NCI-H2227 (cell line): ENCODE results near the gene LEAP2.

Experiments used
- DNase-seq: peaks from one replicate; lab custom pipeline; 2025; ENCODE audit not compliant: unreplicated experiment; lab: John Stamatoyannopoulos, UW

The LEAP2 gene

GRCh38 chr5:132873119-132873929 is at the start of gene LEAP2:
Gene LEAP2, plus strand, starts transcription at chr5:132873668. Its CDS starts 27 bp downstream, at chr5:132873695.
- no peak for DNase-seq

- no peak for DNase-seq
These were observed 49.0 kb upstream of the LEAP2 start for GRCh38 chr5:132824426-132824825.

- DNase-seq = no peak
These were observed 48.2 kb upstream of the LEAP2 start for GRCh38 chr5:132825033-132825833.

GRCh38 chr5:132825834-132826391 is 47.6 kb upstream of the LEAP2 start:
- DNase-seq = no peak

- DNase-seq = no peak
These were observed 46.9 kb upstream of the LEAP2 start for GRCh38 chr5:132826424-132827082.

- no peak for DNase-seq
These were observed 45.4 kb upstream of the LEAP2 start for GRCh38 chr5:132827943-132828673.

GRCh38 chr5:132828846-132829494 is 44.5 kb upstream of the LEAP2 start:
- DNase-seq = no peak

- peak; percentile 71 for DNase-seq
These were observed 43.6 kb upstream of the LEAP2 start for GRCh38 chr5:132829742-132830435.

- DNase-seq = peak; percentile 57
These were observed 42.9 kb upstream of the LEAP2 start, which contains the start of gene SHROOM1 for GRCh38 chr5:132830436-132831094. Gene SHROOM1, minus strand, starts transcription at chr5:132830647. Its CDS starts 4,507 bp downstream, at chr5:132826140.

GRCh38 chr5:132831095-132831860 is 42.2 kb upstream of the LEAP2 start:
- no peak for DNase-seq

GRCh38 chr5:132832612-132833011 is 40.9 kb upstream of the LEAP2 start:
- DNase-seq = no peak

- no peak for DNase-seq
These were observed 39.4 kb upstream of the LEAP2 start for GRCh38 chr5:132834057-132834456.

- DNase-seq = no peak
These were observed 36.6 kb upstream of the LEAP2 start for GRCh38 chr5:132836852-132837251.

- DNase-seq = no peak
These were observed 35.6 kb upstream of the LEAP2 start for GRCh38 chr5:132837868-132838267.

- DNase-seq = no peak
These were observed 34.8 kb upstream of the LEAP2 start for GRCh38 chr5:132838516-132839282.

- no peak for DNase-seq
These were observed 33.8 kb upstream of the LEAP2 start for GRCh38 chr5:132839426-132840301.
